Neural progenitor cell (in vitro differentiated cells): ENCODE results near the gene RAD52. TPM values are rescaled to one million over a fixed set of nuclear protein-coding genes. Genes with fewer than 3 reads are reported as not detected.
A peak's percentile ranks its signal among the peaks of the same experiment; 100 is the strongest.

Source experiments
- DNase-seq: peaks from one replicate; pipeline ENCODE4 v3.0.0-alpha.2; 2016; ENCODE audit warnings: low spot score
- H2AFZ ChIP-seq: fragments of 200-600 bp; sonication (generic); replicated peaks from 2 replicates; pipeline ENCODE4 v1.6.1; 2016; ENCODE audit warnings: antibody characterized with exemption
- H3F3A ChIP-seq: fragments of 200-600 bp; sonication (generic); 2 replicates; pipeline ENCODE4 v1.6.1; 2016; ENCODE audit warnings: antibody characterized with exemption, low read depth
- H3K27ac ChIP-seq: fragments of 200-600 bp; sonication (generic); 2 replicates; pipeline ENCODE4 v1.5.1; 2016; ENCODE audit warnings: mild to moderate bottlenecking
- H3K27me3 ChIP-seq: fragments of 200-600 bp; sonication (generic); 2 replicates; pipeline ENCODE4 v1.6.1; 2016; ENCODE audit warnings: mild to moderate bottlenecking, moderate library complexity
- H3K36me3 ChIP-seq: fragments of 200-600 bp; sonication (generic); 2 replicates; pipeline ENCODE4 v1.5.1; 2016
- H3K4me1 ChIP-seq: fragments of 200-600 bp; sonication (generic); 2 replicates; pipeline ENCODE4 v1.6.1; 2016; ENCODE audit warnings: mixed run types
- H3K4me2 ChIP-seq: fragments of 200-600 bp; sonication (generic); 2 replicates; pipeline ENCODE4 v1.6.1; 2016
- H3K4me3 ChIP-seq: fragments of 200-600 bp; sonication (generic); 2 replicates; pipeline ENCODE4 v1.5.1; 2016
- H3K79me2 ChIP-seq: fragments of 200-600 bp; sonication (generic); 2 replicates; pipeline ENCODE4 v1.6.1; 2016; ENCODE audit warnings: low read depth
- H3K9ac ChIP-seq: fragments of 200-600 bp; sonication (generic); 2 replicates; pipeline ENCODE4 v1.6.1; 2016
- H3K9me3 ChIP-seq: fragments of 200-600 bp; sonication (generic); 2 replicates; pipeline ENCODE4 v1.5.1; 2016; ENCODE audit warnings: low read depth
- H4K20me1 ChIP-seq: fragments of 200-600 bp; sonication (generic); 2 replicates; pipeline ENCODE4 v1.6.1; 2016; ENCODE audit warnings: low read depth
- H3K27ac Mint-ChIP-seq: 3 replicates; pipeline ENCODE4 v1.8.0; 2021; ENCODE audit warnings: mixed read lengths
- H3K27me3 Mint-ChIP-seq: 2 replicates; pipeline ENCODE4 v1.8.0; 2022; ENCODE audit warnings: low read depth, mild to moderate bottlenecking, inconsistent platforms, moderate library complexity, mixed read lengths; ENCODE audit not compliant: insufficient read depth
- H3K36me3 Mint-ChIP-seq: 3 replicates; pipeline ENCODE4 v1.8.0; 2021; ENCODE audit warnings: mixed read lengths
- H3K4me1 Mint-ChIP-seq: 3 replicates; pipeline ENCODE4 v1.8.0; 2021; ENCODE audit warnings: mixed read lengths
- H3K4me3 Mint-ChIP-seq: 3 replicates; pipeline ENCODE4 v1.8.0; 2021; ENCODE audit warnings: mild to moderate bottlenecking, moderate library complexity, mixed read lengths
- H3K9me3 Mint-ChIP-seq: 3 replicates; pipeline ENCODE4 v1.8.0; 2020; ENCODE audit warnings: mixed read lengths
- CTCF ChIP-seq: fragments of 200-600 bp; sonication (generic); IDR thresholded peaks from 2 replicates; pipeline ENCODE4 v1.5.1; 2017; ENCODE audit warnings: antibody characterized with exemption, mild to moderate bottlenecking
- EZH2 ChIP-seq: fragments of 200-600 bp; sonication (generic); IDR thresholded peaks from 2 replicates; pipeline ENCODE4 v1.6.1; 2017; ENCODE audit warnings: antibody characterized with exemption, mild to moderate bottlenecking, moderate library complexity
- EZH2phosphoT487 ChIP-seq: fragments of 200-600 bp; sonication (generic); IDR thresholded peaks from 2 replicates; pipeline ENCODE4 v1.6.1; 2017; ENCODE audit warnings: antibody characterized with exemption
- total RNA-seq: library from RNA; depleted of rRNA; stranded (reverse); fragments of >200 nt; gene quantifications from 2 replicates; pipeline ENCODE4 v1.2.3, GENCODE V29; 2015; ENCODE audit warnings: low replicate concordance

RAD52 gene
- total RNA-seq, 1 donor from 2014 or later = 43.4 TPM

- H3K9ac ChIP-seq = no peak overlapping the region
- H2AFZ ChIP-seq = no peak overlapping the region
- no peaks in the 10 kb centered on the region for H4K20me1 ChIP-seq
- peaks cover 12% of the 10 kb centered on the region for H3F3A ChIP-seq
- Mint-ChIP-seq H3K4me3 (no peak overlapping the region), H3K36me3 (peaks cover 14% of the 10 kb centered on the region), H3K27me3 (no peaks in the 10 kb centered on the region), H3K9me3 (no peaks in the 10 kb centered on the region), H3K4me1 (no peaks in the 10 kb centered on the region), H3K27ac (no peak overlapping the region)
- no peak overlapping the region for H3K4me2 ChIP-seq
- TF ChIP-seq EZH2phosphoT487 (no peak), CTCF (no peak), EZH2 (no peak)
- H3K79me2 ChIP-seq = no peaks in the 10 kb centered on the region
- no peak overlapping the region for H3K4me3 ChIP-seq
- H3K36me3 ChIP-seq = peaks cover 16% of the 10 kb centered on the region
- DNase-seq = peak; percentile 7
- no peaks in the 10 kb centered on the region for H3K4me1 ChIP-seq
- H3K27ac ChIP-seq = no peak overlapping the region
- H3K27me3 ChIP-seq = no peaks in the 10 kb centered on the region
- no peaks in the 10 kb centered on the region for H3K9me3 ChIP-seq
These were observed 81.6 kb downstream of the RAD52 start for GRCh38 chr12:867905-868304.

DNA sequence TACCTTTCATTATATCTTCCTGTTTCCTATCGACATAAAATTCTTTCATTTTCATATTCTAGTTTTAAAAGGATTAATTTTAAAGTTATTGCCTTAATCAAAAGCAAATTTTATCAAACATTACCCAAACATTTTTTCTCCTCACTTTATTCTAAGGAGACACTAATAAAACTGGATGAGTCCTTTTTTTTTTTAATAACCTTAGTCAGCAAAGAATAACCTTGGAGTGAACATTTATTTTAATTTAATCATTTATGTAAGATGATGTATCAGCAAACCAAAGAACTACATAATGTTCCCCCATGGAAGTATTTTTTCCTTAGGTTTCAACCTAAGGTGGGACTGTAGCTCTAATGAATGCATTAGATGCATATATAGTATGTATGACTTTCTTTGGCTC is 83.9 kb downstream of the RAD52 start:
- Histone ChIP-seq H3K9me3 (no peaks in the 10 kb centered on the region), H3K27ac (no peak overlapping the region), H2AFZ (no peak overlapping the region), H3K9ac (no peak overlapping the region), H3K36me3 (peaks cover 27% of the 10 kb centered on the region), H3K4me2 (no peak overlapping the region), H3K79me2 (no peaks in the 10 kb centered on the region), H3K27me3 (no peaks in the 10 kb centered on the region), H4K20me1 (no peaks in the 10 kb centered on the region), H3K4me3 (no peak overlapping the region), H3F3A (peaks cover 3% of the 10 kb centered on the region), H3K4me1 (no peaks in the 10 kb centered on the region)
- H3K27ac Mint-ChIP-seq = no peak overlapping the region
- no peak overlapping the region for H3K4me3 Mint-ChIP-seq
- no peaks in the 10 kb centered on the region for H3K4me1 Mint-ChIP-seq
- no peaks in the 10 kb centered on the region for H3K27me3 Mint-ChIP-seq
- H3K36me3 Mint-ChIP-seq = peaks cover 13% of the 10 kb centered on the region
- TF ChIP-seq EZH2phosphoT487 (no peak), CTCF (no peak), EZH2 (no peak)
- DNase-seq = no peak
- H3K9me3 Mint-ChIP-seq = no peaks in the 10 kb centered on the region

GRCh38 chr12:863285-863684 is 86.2 kb downstream of the RAD52 start:
- Histone ChIP-seq H3K79me2 (no peaks in the 10 kb centered on the region), H4K20me1 (no peaks in the 10 kb centered on the region), H3K4me3 (no peak overlapping the region), H3K9me3 (no peaks in the 10 kb centered on the region), H3K9ac (no peak overlapping the region), H3K4me2 (no peak overlapping the region), H3K4me1 (no peaks in the 10 kb centered on the region), H3F3A (no peaks in the 10 kb centered on the region), H2AFZ (no peak overlapping the region), H3K27ac (no peak overlapping the region), H3K36me3 (peaks cover 36% of the 10 kb centered on the region), H3K27me3 (no peaks in the 10 kb centered on the region)
- H3K9me3 Mint-ChIP-seq = no peaks in the 10 kb centered on the region
- no peak for DNase-seq
- peaks cover 28% of the 10 kb centered on the region for H3K36me3 Mint-ChIP-seq
- H3K27me3 Mint-ChIP-seq = no peaks in the 10 kb centered on the region
- TF ChIP-seq EZH2 = no peak
- no peak for TF ChIP-seq EZH2phosphoT487
- no peak for TF ChIP-seq CTCF
- no peak overlapping the region for H3K27ac Mint-ChIP-seq
- H3K4me3 Mint-ChIP-seq = no peak overlapping the region
- no peaks in the 10 kb centered on the region for H3K4me1 Mint-ChIP-seq
